CD14-positive monocyte (primary cell): ENCODE measurements around the gene CNN1. TPM values are rescaled to one million over a fixed set of nuclear protein-coding genes. Genes with fewer than 3 reads are reported as not detected.
A peak's percentile ranks its signal among the peaks of the same experiment; 100 is the strongest.

ENCODE experiments used
- DNase-seq, 3 donors: peaks; one replicate each; pipeline ENCODE4 v3.0.0-alpha.2; 2011 to 2022
- H2AFZ ChIP-seq: 2 replicates; pipeline ENCODE4 v1.6.0; 2012; ENCODE audit warnings: mild to moderate bottlenecking, low read depth, low read length, inconsistent platforms; ENCODE audit not compliant: insufficient read depth, poor library complexity, severe bottlenecking
- H3K27ac ChIP-seq, 2 donors: 1 replicate in 1 of 2; 2 replicates in 1 of 2; pipeline ENCODE4 v1.5.1; 2012 to 2013; ENCODE audit warnings: low read length in 2 of 2, control low read depth in 1 of 2, inconsistent platforms in 1 of 2, low read depth in 1 of 2, mild to moderate bottlenecking in 1 of 2
- H3K27me3 ChIP-seq, 2 donors: one replicate each; pipeline versions ENCODE4 v1.6.0 to v1.6.1; 2011 to 2013; ENCODE audit warnings: low read length in 2 of 2; ENCODE audit not compliant: control insufficient read depth in 2 of 2, insufficient read depth in 2 of 2
- H3K36me3 ChIP-seq, 2 donors: replicated peaks in 1 of 2; 1 replicate in 1 of 2; 2 replicates in 1 of 2; pipeline versions ENCODE4 v1.5.1 to v1.6.1; 2012 to 2013; ENCODE audit warnings: low read length in 2 of 2, control low read depth in 1 of 2, inconsistent platforms in 1 of 2, mild to moderate bottlenecking in 1 of 2; ENCODE audit not compliant: insufficient read depth in 2 of 2, control insufficient read depth in 1 of 2
- H3K4me1 ChIP-seq, 2 donors: 1 replicate in 1 of 2; 2 replicates in 1 of 2; pipeline versions ENCODE4 v1.5.1 to v1.6.1; 2012 to 2013; ENCODE audit warnings: low read length in 2 of 2, control low read depth in 1 of 2, inconsistent platforms in 1 of 2, mild to moderate bottlenecking in 1 of 2, moderate library complexity in 1 of 2; ENCODE audit not compliant: insufficient read depth in 2 of 2, control insufficient read depth in 1 of 2
- H3K4me2 ChIP-seq: replicated peaks from 2 replicates; pipeline ENCODE3; 2012; ENCODE audit warnings: low read length, moderate library complexity, mild to moderate bottlenecking; ENCODE audit not compliant: poor library complexity, severe bottlenecking; ENCODE audit errors: extremely low read depth
- H3K4me3 ChIP-seq, 3 experiments: fragments of 200-600 bp in 1 of 3; sonication (generic) in 1 of 3; replicated peaks in 1 of 3; 1 replicate in 2 of 3; 2 replicates in 1 of 3; pipeline ENCODE4 v1.5.1; 2011 to 2013; ENCODE audit warnings: low read length in 3 of 3, mild to moderate bottlenecking in 3 of 3, control low read depth in 2 of 3, low read depth in 2 of 3, inconsistent platforms in 1 of 3, moderate library complexity in 1 of 3
- H3K79me2 ChIP-seq: 2 replicates; pipeline ENCODE4 v1.6.0; 2012; ENCODE audit warnings: mild to moderate bottlenecking, control low read depth, inconsistent platforms, low read length, moderate library complexity; ENCODE audit not compliant: insufficient read depth
- H3K9ac ChIP-seq: 2 replicates; pipeline ENCODE4 v1.6.0; 2017; ENCODE audit warnings: low read length, mild to moderate bottlenecking; ENCODE audit not compliant: insufficient read depth, poor library complexity, severe bottlenecking
- H3K9me3 ChIP-seq, 2 donors: replicated peaks in 1 of 2; 1 replicate in 1 of 2; 2 replicates in 1 of 2; pipeline versions ENCODE4 v1.5.1 to v1.6.1; 2012 to 2013; ENCODE audit warnings: low read length in 2 of 2, control low read depth in 1 of 2; ENCODE audit not compliant: control insufficient read depth in 1 of 2, insufficient read depth in 1 of 2
- H4K20me1 ChIP-seq: 2 replicates; pipeline ENCODE4 v1.6.0; 2012; ENCODE audit warnings: mild to moderate bottlenecking, low read length, control low read depth, moderate library complexity; ENCODE audit not compliant: insufficient read depth
- H3K27ac Mint-ChIP-seq, 7 donors: one replicate each; pipeline ENCODE4 v1.8.0; 2020; ENCODE audit warnings: mild to moderate bottlenecking in 7 of 7, mixed read lengths in 7 of 7, moderate library complexity in 6 of 7, inconsistent platforms in 2 of 7
- H3K27me3 Mint-ChIP-seq, 3 donors: one replicate each; pipeline ENCODE4 v1.8.0; 2021 to 2022; ENCODE audit warnings: low read depth in 3 of 3, mild to moderate bottlenecking in 3 of 3, mixed read lengths in 3 of 3, moderate library complexity in 3 of 3, inconsistent platforms in 1 of 3
- H3K36me3 Mint-ChIP-seq, 2 donors: one replicate each; pipeline ENCODE4 v1.8.0; 2020; ENCODE audit warnings: mixed read lengths in 2 of 2, inconsistent platforms in 1 of 2, mild to moderate bottlenecking in 1 of 2
- H3K4me1 Mint-ChIP-seq: one replicate; pipeline ENCODE4 v1.8.0; 2020; ENCODE audit warnings: mild to moderate bottlenecking, mixed read lengths
- H3K4me3 Mint-ChIP-seq, 2 donors: one replicate each; pipeline ENCODE4 v1.8.0; 2020; ENCODE audit warnings: mild to moderate bottlenecking in 2 of 2, mixed read lengths in 2 of 2, moderate library complexity in 1 of 2
- H3K9me3 Mint-ChIP-seq, 7 donors: one replicate each; pipeline ENCODE4 v1.8.0; 2020 to 2022; ENCODE audit warnings: mixed read lengths in 7 of 7, mild to moderate bottlenecking in 6 of 7, moderate library complexity in 6 of 7, inconsistent platforms in 2 of 7
- CTCF ChIP-seq: fragments of 200-600 bp; IDR thresholded peaks from one replicate; pipeline ENCODE4 v1.8.0; 2022; ENCODE audit warnings: antibody characterized with exemption, mild to moderate bottlenecking
- WGBS: methylation state at CpG from one replicate; pipeline ENCODE4 v1.1.5; 2013; ENCODE audit warnings: missing lambda C conversion rate; ENCODE audit not compliant: insufficient coverage; 5-methylcytosine and 5-hydroxymethylcytosine counted together
- intact Hi-C, 2 donors: fragments of 100-400 bp; cut with micrococcal nuclease; formaldehyde crosslinking; loops; one replicate each; pipeline versions ENCODE4 v1.15.0 to v1.15.1; 2023
- polyA plus RNA-seq, 3 donors: library from polyadenylated mRNA; depleted of rRNA in 1 of 3; unstranded in 2 of 3; stranded (reverse) in 1 of 3; fragments of 300-500 nt in 2 of 3; fragments of >200 nt in 1 of 3; fragmentation: Illumina TruSeq in 2 of 3; gene quantifications; 1 replicate in 2 of 3; 2 replicates in 1 of 3; pipeline ENCODE4 v1.2.3, GENCODE V29; 2012 to 2021

CNN1 gene
- polyA plus RNA-seq, 3 donors: not detected

DNA sequence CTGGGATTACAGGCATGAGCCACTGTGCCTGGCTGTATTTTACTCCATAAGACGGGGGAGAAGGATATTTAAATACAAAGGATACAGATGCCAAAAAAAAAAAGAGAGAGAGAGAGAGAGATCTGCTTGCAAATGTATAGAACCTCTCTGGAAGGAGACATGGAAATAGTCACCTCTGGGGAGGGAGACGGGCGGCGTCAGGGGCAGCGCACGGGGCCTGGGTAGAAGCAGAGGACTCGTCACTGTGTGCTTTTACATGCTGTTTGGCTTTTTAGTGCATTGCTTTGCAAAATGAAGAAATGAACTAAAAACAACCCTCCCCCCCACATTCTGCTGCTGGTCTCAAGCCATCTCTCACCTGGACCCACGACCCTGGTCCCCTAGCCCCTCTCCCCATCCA lies 28.2 kb upstream of the CNN1 start:
- Mint-ChIP-seq H3K36me3 (peaks cover 25 to 55% of the 10 kb centered on the region in 2 donors), H3K4me1 (peaks cover 14% of the 10 kb centered on the region), H3K9me3 (no peaks in the 10 kb centered on the region), H3K27me3 (peaks cover 0 to 2% (median 0%) of the 10 kb centered on the region in 3 donors), H3K27ac (no peak overlapping the region), H3K4me3 (no peak overlapping the region)
- no peak for DNase-seq
- H2AFZ ChIP-seq: no peak overlapping the region
- intact Hi-C loops: no loop called here
- H3K27me3 ChIP-seq: no peaks in the 10 kb centered on the region
- peaks cover 12 to 15% of the 10 kb centered on the region in 2 donors for H3K4me1 ChIP-seq
- no peaks in the 10 kb centered on the region for H3K9me3 ChIP-seq
- H4K20me1 ChIP-seq: no peaks in the 10 kb centered on the region
- H3K36me3 ChIP-seq: peaks cover 23 to 41% of the 10 kb centered on the region in 2 donors
- no peak overlapping the region for H3K4me2 ChIP-seq
- H3K9ac ChIP-seq: no peak overlapping the region
- no peak overlapping the region for H3K4me3 ChIP-seq
- no peak overlapping the region for H3K27ac ChIP-seq
- H3K79me2 ChIP-seq: no peaks in the 10 kb centered on the region
- no peak for TF ChIP-seq CTCF
- 86% methylated on average over 1 of the region's 8 CpGs for WGBS

GRCh38 chr19:11513946-11514345 lies 24.7 kb upstream of the CNN1 start:
- no peak overlapping the region for H3K27ac ChIP-seq
- peaks cover 40 to 81% of the 10 kb centered on the region in 2 donors for H3K36me3 Mint-ChIP-seq
- intact Hi-C loops: no loop called here

More at GRCh38 chr19:11513946-11514345, 24.7 kb upstream of the CNN1 start:
- Histone ChIP-seq H3K9me3 (no peaks in the 10 kb centered on the region), H3K4me3 (no peak overlapping the region), H3K79me2 (no peaks in the 10 kb centered on the region), H4K20me1 (no peaks in the 10 kb centered on the region), H3K4me2 (no peak overlapping the region), H3K4me1 (no peaks in the 10 kb centered on the region), H3K36me3 (peaks cover 42 to 72% of the 10 kb centered on the region in 2 donors), H2AFZ (no peak overlapping the region), H3K27me3 (no peaks in the 10 kb centered on the region), H3K9ac (no peak overlapping the region)
- no peak for DNase-seq
- no peak overlapping the region for H3K4me3 Mint-ChIP-seq
- H3K4me1 Mint-ChIP-seq: peaks cover 5% of the 10 kb centered on the region
- no peaks in the 10 kb centered on the region for H3K9me3 Mint-ChIP-seq
- WGBS: 96% methylated on average over 19 of the region's 20 CpGs
- H3K27me3 Mint-ChIP-seq: peaks cover 0 to 2% (median 0%) of the 10 kb centered on the region in 3 donors
- no peak for TF ChIP-seq CTCF
- peak overlapping the region in 1 of 7 donors; percentile 73 for H3K27ac Mint-ChIP-seq
